ENCODE measurements around the gene UPK3BL2. TPM values are rescaled to one million over a fixed set of nuclear protein-coding genes. Genes with fewer than 3 reads are reported as not detected.
A peak's percentile ranks its signal among the peaks of the same experiment; 100 is the strongest.
"Not testable (repeated sequence)": the region's sequence is repeated elsewhere in the genome, so short reads cannot be mapped to it uniquely, and the experiment has no call there.

Gene UPK3BL2
- total RNA-seq, 1 experiment from 2014 or later, result 6.4 TPM

DNA sequence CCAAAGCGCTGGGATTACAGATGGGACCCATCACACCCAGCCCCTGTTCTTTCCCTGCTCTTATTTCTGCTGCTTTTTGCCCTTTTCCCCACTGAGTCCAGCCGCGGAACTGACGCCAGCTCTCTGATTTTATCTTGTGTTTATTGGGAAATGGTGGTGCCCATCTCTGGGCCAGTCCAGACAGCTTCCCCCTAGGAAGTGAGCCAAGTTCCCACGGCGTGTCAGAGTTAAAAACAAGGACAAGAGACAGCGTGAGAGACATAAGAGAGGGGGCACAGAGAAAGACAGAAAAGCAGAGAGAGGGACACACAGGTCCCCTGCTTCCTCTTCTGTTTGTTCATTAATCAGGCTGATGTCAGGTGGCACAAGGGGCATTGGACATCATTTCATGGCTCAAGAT is 11.9 kb downstream of the UPK3BL2 start:
- DNase-seq (ENCODE audit: low read depth), result not testable (repeated sequence)

DNA sequence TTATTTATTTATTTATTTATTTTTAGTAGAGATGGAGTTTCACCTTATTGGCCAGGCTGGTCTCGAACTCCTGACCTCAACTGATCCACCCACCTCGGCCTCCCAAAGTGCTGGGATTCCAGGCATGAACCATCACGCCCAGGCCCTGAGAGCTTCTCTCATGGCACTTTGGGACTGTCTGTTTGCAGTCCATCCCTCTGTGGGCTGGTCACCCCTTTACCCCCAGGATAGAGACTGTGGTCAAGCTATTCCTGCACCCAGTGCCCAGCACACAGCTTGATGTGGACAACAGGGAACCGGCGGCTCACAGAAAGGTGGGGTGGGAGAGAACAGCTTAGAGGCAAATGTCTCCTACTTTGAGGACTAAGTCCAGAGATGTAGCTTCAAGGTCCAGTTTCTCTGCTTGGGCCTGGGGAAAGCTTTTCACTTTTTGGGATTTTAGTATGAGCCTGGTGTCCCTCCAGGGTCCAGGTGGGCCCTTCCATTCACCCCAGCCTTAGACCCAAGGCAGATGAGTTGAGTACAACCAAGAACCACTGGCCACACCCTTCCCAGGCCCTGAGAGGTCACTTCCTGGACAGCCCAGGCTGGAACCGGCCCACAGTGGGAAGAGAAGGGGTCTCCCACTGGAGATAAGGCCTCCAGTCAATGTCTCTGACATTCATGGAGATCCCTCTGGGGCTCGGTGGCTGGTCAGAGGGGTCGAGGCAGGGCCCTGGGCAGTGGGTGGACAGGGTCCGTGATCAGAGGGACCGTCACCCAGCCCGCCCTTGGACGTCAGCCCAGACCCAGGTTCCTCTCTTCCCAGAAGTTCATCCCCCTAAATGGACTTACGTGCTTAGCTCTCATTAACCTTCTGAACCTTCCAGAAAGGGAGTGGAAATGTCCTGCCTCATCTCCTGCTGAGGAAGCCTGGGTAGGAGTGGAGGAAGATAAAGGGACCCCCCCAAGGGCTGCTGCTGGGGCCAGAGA is 15.4 kb downstream of the UPK3BL2 start:
- not testable (repeated sequence) for DNase-seq (ENCODE audit: low read depth)

DNA sequence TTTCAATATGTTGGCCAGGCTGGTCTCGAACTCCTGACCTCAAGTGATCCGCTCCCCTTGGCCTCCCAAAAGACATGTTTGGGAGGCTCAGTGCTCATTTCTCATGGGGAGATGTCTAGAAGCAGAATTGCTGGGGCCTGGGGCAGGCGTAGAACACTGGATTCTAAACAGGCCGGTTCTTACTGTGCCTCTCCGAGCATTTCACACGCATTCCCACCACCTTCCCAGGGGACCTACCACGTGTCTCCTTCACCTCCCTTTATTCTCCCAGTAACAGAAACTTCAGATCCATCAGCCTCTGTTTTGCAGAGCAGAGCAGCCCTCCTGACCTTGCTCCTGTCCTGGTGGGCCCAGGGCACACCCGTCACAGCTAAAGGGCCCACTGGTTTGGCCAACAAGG is 16.3 kb downstream of the UPK3BL2 start:
- not testable (repeated sequence) for DNase-seq (ENCODE audit: low read depth)

DNA sequence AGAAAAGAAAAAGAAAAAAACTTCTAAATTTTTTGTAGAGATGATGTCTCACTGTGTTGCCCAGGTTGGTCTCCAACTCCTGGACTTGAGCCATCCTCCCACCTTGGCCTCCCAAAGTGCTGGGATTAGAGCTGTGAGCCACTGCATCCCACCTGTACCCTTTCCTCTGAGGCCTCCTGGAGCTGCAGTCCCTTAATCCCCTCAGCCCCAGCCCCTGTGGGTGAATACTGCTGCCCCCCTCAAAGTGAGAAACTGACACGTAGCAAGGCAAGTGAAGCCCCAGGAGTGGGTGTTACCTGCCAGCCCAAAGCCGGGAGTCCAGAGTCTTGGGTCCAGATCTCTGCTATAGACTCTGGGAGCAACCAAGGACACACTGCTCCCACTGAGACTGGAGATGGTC is 18.7 kb downstream of the UPK3BL2 start:
- not testable (repeated sequence) for DNase-seq (ENCODE audit: low read depth)

DNA sequence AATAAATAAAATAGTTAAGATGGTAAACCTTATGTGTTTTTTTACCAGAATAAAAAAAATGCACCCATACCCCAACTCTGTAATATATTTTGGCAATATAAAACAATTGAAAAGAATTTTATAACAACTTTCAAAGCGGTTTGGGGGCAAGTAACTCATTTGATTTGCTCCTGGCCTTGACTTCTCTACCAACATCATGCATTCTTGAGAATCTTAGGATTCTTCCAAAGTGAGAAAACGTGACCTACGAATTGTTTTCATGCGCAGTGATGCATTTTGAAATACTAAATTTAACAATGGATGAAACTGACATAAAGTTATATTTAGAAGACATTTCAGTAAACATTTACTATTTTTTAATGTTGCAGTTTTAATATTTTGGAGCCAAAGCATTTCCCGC is 22.7 kb downstream of the UPK3BL2 start:
- DNase-seq (ENCODE audit: low read depth), result not testable (repeated sequence)

DNA sequence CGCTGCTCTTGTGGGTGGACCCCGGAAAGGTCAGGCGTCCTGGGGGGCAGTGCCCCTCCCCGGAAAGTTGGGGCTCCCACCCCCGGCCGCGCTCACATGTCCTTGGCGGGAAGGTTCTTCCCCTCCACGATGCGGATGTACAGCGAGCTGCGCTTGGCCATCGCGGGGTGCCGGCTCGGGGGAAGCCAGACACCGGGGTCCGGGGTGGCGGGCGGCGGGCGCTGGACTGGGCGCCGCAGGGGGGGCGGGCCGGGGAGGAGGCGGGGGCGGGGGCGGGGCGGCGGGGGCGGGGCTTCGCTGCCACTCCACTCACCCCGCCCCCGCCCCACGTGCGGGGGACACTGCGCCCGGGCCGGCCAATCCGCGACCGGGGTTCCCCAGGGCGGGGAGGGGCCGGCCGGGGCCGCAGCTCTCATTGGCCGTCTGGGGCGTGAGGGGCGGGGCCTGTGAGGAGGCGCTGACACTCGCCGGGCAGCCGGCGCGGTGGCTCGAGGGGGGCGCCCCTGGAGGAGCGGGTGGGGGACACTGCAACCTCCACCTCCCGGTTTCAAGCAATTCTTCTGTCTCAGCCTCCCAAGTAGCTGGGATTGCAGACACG is 25.8 kb downstream of the UPK3BL2 start, which contains the start of gene RASA4B:
TSS of gene RASA4B (minus strand) at position 228 of the 598 bp plus-strand sequence. CDS start at position 161, 67 bp downstream.
- not testable (repeated sequence) for DNase-seq (ENCODE audit: low read depth)

DNA sequence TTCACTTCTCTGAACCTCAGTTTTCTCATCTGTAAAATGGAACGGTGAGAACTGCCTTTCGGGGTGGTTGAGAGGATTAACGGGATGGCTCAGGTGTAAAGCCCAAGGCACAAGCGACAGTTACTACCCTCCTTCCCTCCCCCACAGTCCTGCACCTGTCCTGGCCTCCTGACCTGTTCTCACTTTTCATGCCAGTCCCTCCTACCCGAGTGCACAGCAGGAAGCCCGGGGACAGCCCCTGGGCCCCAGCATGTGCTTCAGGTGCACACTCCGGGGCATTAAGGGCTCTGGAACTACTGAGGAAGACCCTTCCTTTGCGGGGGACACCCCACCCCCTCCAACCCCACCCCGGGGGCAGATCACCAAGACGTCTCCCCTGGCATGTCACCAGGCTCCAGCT is 26.5 kb downstream of the UPK3BL2 start:
- DNase-seq (ENCODE audit: low read depth), result not testable (repeated sequence)

DNA sequence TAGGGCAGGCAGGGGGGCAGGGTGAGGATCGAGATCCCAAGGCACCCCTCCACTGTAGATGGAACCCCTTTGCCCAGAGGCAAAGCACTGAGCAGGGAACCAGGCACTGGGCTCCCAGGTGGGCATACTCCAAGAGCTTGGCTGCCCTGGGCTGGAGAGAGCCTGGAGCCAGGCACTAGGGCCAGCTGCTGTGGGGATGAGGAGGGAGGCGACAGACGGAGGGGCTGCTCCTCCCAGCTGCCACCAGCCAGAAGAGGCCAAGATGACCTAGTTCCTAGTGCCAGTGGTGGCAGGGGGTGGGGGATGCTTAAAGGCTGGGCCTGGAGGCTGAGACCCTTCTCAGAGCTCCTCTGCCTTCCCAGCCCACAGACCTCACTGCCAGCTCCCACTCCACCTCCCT is 27.6 kb downstream of the UPK3BL2 start:
- not testable (repeated sequence) for DNase-seq (ENCODE audit: low read depth)

DNA sequence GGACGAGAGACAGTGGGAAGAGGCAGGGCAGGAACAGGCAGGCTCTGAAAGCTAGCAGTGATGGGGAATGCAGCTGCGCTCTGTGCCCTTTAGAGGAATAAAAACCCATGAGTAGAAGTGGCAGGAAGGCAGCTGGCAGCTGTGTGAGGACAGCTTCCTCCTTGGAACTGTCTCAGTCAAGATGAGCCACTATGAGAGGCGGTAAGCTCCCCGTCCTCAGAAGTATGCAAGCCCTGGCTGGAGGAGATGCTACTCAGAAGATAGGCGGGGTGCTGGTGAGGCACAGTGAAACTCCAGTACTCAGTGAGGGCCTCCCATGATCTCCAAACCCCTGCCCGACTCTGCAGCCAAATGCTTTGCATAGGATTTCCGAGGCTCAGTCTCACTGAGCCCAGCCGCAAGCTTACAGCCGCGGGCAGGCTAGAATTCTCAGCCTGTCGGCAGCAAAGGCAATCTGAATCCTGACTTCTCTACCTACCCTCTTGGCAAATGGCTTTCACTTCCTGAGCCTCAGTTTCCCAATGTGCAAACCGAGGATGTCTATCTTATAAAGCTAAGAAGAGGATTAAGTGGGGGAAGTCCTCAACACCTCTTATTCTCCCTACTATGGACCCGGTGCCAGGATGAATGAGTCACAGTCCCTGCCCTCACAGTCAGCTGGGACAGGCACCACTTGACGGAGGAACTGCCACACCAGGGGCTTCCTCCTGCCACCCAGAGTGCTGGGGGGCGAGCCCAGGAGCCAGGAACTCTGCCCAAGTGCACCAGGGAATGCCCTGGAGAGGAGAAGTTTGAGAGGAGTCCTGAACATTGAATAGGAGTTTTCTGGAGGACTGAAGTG is 28.4 kb downstream of the UPK3BL2 start:
- DNase-seq (ENCODE audit: low read depth), result not testable (repeated sequence)

DNA sequence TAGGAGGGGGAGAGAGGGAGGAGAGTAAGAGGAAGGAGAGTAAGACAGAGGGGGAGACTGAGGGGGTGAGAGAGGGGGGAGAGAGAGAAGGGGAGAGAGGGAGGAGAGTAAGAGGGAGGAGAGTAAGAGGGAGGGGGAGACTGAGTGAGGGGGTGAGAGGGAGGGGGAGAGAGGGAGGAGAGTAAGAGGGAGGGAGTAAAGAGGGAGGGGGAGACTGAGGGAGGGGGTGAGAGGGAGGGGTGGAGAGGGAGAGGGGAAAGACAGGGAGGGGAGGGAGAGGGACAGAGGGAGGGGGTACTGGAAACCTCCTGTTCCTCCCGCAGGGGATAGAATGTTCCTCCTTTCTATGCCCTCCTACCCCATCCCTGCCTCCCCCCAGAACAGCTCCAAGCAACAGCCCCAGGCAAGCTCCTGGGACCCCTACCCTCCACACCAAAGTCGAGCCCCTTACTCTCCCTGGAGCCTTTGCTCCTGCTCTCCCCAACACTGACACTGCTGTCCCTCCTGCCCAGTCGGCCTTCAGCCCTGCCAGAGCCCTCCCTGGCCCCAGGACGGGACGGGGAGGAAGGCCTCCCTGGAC is 30.8 kb downstream of the UPK3BL2 start:
- peak; percentile 32 for DNase-seq (ENCODE audit: low read depth)

DNA sequence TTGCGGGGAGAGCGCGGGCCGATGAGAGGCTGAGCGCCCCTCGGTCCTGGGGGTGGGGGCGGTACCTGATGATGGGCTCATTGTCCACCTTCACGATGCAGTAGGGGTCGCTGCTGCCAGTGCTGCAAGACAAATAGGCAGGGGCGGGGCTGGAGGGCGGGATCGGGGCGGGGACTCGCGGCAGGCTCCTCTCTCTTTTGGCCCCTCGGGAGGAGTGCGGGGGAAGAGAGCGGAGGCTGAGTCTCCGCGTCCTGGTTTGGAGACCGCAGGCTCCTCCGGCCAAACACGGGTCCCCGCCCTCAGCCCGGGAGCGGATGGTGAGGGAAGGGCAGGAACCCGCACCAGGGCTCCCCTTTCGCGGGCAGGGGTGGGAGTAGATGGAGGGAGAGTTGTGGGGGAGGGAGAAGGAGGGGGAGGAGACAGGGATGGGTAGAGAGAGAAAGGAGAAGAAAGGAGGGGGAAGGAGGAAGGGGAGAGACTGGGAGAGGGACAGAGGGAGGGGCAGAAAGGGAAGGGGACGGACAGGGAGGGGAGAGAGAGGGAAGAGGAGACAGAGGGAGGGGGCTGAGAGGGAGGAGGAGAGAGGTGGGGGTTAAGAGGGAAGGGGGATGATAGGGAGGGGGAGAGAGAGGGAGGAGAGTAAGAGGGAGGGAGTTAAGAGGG is 31.5 kb downstream of the UPK3BL2 start:
- DNase-seq (ENCODE audit: low read depth), result not testable (repeated sequence)

DNA sequence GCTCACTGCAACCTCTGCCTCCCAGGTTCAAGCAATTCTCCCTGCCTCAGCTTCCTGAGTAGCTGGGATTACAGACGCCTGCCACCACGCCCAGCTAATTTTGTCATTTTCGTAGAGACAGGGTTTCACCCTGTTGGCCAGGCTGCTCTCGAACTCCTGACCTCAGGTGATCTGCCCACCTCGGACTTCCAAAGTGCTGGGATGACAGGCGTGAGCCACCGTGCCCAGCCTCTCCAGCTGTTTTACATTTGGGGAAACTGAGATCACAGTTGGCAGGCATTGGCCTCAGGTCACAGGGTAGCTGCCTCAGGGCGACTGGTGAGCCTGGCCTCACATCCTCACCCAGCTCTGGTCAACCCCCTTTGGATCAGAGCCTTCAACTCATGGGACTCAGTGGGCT is 32.9 kb downstream of the UPK3BL2 start:
- not testable (repeated sequence) for DNase-seq (ENCODE audit: low read depth)

DNA sequence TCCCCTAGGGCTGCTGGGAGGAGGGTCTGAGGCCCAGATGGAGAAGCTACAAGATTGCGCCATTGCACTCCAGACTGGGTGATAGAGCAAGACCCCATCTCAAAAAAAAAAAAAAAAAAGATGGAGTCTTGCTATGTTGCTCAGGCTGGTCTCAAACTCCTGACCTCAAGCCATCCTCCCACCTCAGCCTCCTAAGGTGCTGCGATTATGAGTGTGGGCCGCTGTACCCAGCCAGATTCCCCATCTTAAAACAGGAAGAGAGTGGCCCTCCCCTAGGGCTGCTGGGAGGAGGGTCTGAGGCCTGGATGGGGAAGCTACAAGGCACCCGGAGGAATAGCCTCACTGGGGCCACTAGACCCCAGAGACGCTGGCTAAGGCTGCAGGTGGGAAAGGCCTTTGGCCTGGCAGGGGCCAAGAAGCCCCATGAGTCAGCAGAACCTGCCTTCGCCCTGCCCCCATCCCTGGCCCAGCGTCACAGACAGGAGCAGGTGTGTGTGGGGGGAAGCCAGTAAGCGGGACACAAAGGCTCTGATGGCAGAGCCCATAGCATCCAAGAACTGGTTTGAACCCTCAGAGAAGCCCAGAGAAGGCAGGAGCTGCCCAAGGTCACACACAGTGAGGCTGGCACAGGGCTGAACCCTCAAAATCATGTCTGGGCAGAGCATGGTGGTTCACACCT is 35.9 kb downstream of the UPK3BL2 start:
- DNase-seq (ENCODE audit: low read depth), result not testable (repeated sequence)

DNA sequence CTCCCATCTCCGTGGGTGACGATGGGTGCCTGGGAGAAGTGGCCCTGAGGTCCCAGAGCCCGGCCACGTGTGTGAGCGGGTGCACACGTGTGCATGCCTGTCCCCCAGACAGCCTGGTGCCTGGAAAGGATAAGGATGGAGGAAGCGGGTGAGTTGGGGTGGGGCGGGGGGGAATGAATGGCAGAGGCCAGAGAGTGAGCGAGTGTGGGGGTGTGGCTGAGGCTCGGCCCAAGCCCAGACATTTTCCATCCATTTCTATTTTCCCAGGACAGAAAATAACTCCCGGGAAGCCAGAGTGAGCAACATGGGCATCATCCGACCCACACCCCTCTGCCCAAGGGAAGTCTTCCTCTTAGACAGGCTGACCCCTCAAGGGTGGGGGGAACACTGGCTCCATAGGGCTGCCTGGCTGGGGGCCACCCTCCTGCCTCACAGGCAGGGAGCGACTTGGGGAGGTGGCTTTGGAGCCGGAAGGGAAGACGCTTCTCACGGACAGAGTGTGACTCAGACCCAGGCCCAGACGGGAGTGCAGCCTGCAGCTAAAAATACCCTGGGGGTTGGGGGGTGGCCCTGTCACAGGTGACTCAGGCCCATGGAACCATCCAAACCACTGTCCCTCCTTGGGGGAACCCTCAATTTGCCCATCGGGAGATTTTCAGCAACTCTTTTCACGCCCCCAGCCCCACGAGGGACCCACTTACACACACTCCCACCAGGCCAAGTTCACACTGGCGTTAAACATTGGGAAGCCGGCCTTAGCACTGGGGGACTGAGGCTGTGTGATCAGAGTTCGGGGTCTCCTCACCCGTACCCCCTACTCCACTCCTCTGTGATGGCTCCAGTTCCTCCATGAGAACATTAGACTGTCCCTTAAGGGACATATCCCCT is 38.0 kb downstream of the UPK3BL2 start:
- not testable (repeated sequence) for DNase-seq (ENCODE audit: low read depth)

DNA sequence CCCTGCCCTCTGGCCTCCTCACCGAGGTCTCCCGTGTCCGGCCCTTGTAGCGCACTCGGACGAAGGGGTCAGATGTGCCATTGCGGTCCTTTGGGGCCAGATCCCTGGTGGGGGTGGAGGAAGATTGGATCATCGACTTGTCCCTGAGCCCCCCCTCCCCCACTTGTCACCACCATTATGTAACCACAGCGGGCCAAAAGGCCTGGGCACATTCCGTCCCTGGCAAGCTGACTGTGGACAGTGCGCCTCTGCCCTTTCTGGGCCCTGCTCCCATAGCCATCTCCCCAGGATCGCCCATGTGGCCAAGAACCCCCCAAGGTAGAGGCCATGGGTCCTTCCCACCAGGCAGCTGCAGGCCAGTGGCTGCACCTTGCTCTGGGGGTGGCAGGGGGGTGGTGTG is 40.4 kb downstream of the UPK3BL2 start:
- DNase-seq (ENCODE audit: low read depth), result not testable (repeated sequence)

DNA sequence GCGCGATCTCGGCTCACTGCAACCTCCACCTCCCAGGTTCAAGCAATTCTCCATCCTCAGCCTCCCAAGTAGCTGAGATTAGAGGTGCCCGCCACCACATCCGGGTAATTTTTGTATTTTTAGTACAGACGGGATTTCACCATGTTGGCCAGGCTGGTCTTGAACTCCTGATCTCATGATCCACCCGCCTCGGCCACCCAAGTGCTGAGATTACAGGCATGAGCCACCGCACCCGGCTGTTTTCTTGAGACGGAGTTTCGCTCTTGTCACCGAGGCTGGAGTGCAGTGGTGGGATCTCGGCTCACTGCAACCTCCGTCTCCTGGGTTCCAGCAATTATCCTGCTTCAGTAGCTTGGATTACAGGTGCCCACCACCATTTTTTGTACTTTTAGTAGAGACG is 45.2 kb downstream of the UPK3BL2 start:
- DNase-seq (ENCODE audit: low read depth), result not testable (repeated sequence)

DNA sequence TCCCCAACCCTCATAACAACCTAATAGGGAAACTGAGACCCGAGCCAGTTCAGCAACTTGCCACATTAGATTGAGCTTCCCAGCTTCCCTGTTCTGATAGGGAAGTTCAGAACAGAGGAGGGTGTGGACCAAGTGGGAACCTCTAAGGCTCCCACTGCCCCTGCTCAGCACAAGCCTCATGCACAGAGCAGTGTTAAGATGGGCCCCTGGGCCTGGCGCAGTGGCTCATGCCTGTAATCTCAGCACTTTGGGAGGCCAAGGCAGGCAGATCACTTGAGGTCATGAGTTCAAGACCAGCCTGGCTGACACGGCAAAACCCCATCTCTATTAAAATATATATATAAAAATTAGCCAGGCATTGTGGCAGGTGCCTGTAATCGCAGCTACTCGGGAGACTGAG is 46.2 kb downstream of the UPK3BL2 start:
- not testable (repeated sequence) for DNase-seq (ENCODE audit: low read depth)

DNA sequence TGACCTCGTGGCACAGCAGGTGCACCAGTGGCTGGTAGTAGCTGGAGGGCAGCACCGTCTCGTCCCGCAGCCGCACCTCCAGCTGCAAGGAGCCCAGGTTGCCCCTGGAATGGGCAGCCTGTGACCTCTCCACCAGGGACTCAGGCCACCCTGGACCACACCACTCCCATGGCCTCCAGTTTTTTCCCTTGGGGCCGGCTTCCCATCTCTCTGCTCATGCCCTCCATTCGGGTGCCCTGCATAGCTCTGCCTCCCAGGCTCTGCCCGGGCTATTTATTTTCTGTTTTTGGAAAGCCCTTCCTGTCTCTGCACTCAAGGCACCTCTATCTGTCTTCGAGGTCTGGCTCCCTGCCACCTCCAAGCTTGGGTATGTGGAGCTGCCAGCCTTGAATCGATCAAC is 46.6 kb downstream of the UPK3BL2 start:
- peak; percentile 0 for DNase-seq (ENCODE audit: low read depth)

Data from HT1080 (cell line).